NCI-H510A (cell line): ENCODE measurements around the gene RSPH10B2.
"Not testable (repeated sequence)": the region's sequence is repeated elsewhere in the genome, so short reads cannot be mapped to it uniquely, and the experiment has no call there.

Experiments used
- DNase-seq: peaks from one replicate; lab custom pipeline; 2025; lab: John Stamatoyannopoulos, UW

RSPH10B2 gene

GRCh38 chr7:6789353-6789752 is 35.5 kb downstream of the RSPH10B2 start:
- not testable (repeated sequence) for DNase-seq

- not testable (repeated sequence) for DNase-seq
Observed at GRCh38 chr7:6792113-6792872, 38.4 kb downstream of the RSPH10B2 start.

DNA sequence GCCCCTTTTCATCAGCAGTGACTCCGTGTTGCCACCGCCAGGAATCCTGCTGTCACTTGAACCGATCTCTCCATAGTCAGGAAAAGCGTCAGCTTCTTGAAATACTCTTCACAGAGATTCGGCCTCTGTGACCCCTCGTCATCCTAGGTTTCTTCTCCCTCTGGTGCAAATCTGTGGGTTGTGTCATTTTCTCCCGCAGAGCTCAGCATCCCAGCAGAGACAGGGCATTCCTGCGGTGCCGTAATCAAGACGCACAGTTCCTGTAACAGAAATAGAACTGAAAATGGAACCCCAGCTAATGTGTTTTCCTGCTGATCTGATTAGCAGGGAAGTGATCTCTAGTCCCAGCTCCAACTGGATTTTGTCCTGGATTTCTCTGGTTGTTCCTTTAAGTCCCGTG is 40.4 kb downstream of the RSPH10B2 start:
- not testable (repeated sequence) for DNase-seq

- not testable (repeated sequence) for DNase-seq
Observed at GRCh38 chr7:6797218-6797617, 43.3 kb downstream of the RSPH10B2 start.

DNA sequence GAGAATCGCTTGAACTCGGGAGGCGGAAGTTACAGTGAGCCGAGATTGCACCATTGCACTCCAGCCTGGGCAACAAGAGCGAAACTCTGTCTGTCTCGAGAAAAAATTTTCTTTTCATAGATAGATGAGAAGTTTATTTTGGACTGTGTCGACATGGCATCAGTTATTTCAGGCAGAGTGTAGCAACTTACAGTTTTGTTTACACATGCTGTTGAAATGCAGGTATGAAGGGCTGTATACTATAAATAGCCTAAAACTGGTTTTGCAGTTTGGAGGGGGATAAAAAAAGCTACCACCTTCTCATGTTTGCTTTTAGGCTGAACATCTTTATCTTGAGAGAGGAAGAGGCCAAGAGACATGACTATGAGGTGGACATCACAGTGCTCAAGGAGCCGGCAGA is 44.1 kb downstream of the RSPH10B2 start:
- not testable (repeated sequence) for DNase-seq

DNA sequence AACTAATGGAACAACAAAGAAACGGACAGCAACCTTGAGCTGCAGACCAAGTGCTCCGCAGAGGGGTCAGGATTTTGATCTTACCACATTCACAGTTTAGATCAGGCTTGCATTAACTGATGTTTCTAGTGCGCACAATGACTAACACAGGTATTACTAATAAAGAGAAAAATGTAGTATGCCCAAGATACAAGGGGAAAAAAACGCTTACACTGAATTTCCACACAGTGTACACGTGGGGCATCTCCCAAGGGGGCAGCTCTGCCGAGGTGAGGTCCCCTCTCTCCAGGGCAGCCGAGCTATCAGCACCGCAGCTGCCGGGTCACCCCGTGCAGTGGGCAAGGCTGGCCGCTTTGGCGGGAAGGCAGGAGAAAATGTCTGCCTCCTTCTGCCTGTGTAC is 46.0 kb downstream of the RSPH10B2 start:
- not testable (repeated sequence) for DNase-seq

DNA sequence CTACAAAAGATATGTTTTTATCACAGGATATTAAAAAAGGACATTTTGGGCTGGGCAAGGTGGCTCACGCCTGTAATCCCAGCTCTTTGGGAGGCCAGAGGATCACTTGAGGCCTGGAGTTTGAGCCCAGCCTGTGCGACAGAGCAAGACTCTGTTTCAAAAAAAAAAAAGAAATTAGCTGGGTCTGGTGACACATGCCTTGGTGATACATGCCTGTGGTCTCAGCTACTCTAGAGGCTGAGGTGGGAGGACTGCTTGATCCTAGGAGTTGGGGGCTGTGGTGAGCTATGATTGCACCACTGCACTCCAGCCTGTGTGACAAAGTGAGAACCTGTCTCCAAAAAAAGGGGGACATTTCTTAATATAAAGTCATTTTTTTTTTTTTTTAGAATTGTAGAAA is 46.4 kb downstream of the RSPH10B2 start:
- not testable (repeated sequence) for DNase-seq

GRCh38 chr7:6807393-6807918 is 53.6 kb downstream of the RSPH10B2 start:
- DNase-seq, result not testable (repeated sequence)

DNA sequence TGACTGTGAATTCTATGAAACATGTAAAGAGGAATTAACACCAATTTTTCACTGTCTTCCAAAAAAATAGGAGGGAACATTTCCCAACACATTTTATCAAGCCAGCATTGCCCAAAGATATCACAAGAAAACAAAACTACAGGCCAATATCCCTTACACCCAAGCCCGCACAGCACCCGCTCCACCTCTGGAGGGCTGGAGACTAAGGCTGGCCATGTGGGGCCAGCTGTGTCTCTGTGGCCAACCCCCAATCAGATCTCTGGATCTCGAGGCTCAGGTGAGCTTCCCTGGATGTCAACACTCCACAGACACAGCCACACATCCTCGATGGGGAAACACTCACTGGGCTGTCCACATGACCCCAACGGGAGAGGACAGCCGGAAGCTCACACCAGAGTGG is 54.1 kb downstream of the RSPH10B2 start:
- not testable (repeated sequence) for DNase-seq

DNA sequence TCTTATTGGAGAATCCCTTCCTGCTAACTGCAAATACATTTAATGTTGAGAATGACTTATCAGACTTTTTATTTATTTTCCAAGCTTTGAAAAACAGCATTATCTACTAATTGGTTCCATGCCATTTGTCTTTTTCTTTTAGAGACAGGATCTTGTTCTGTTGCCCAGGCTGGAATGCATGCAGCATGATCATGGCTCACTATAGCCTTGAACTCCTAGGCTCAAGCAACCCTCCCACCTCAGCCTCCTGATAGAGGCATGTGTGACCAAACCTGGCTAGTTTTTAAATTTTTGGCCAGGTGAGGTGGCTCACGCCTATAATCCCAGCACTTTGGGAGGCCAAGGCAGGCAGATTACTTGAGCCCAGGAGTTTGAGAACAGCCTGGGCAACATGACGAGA is 59.1 kb downstream of the RSPH10B2 start:
- not testable (repeated sequence) for DNase-seq

DNA sequence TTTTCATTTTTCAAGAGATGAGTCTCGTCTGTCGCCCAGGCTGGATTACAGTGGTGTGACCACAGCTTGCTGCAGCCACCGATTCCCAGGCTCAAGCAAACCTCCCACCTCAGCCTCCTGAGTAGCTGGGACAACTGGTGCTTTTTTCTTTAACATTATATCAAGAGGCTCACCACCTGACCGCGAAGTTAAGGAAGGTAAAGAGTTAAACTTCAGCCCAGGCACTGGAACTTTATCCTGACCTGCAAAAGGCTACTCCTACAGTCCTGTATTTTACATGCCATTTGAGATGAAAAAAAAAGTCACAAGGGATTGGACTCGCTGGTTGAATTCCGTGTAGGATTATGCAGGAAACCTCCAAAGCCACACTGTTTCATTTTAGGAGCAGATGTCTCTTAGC is 61.6 kb downstream of the RSPH10B2 start:
- not testable (repeated sequence) for DNase-seq

- not testable (repeated sequence) for DNase-seq
Observed at GRCh38 chr7:6821622-6822021, 67.7 kb downstream of the RSPH10B2 start.

DNA sequence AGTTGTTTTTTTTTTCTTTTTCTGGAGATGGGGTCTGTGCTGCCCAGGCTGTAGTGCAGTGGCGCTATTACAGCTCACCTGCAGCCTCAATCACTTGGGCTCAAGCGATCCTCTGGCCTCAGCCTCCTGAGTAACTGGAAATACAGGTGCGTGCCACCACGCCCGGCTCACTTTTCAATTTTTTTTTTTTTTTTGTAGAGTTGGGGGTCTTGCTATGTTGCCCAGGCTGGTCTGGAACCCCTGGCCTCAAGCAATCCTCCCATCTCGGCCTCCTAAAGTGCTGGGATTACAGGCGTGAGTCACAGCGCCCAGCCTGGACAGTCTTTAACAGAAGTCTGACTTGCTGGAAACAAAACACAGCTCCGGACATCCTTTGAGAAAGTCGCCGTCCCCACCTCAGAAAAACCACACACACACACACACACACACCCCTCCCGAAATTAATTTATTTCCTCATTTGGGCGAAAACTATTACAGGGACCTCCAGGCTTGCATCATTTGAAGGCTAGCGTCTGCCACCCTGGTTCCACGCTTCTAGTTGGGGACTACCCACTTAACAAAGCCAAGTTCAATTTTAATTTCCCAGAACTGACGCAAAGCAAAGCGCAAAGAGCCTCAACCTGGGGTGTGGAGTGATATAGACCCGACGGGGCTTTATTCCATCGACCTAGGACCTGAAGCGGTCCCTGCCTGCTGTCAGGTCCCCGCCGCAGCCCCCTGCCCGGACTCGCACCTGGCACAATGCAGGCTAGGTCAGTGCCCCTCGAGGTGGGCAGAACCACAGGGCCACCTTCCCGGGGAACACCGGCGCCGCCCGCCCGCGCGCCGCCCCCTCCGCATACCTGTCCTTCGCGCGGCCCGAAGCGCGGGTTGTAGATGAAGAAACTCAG is 71.6 kb downstream of the RSPH10B2 start:
- DNase-seq, result not testable (repeated sequence)

DNA sequence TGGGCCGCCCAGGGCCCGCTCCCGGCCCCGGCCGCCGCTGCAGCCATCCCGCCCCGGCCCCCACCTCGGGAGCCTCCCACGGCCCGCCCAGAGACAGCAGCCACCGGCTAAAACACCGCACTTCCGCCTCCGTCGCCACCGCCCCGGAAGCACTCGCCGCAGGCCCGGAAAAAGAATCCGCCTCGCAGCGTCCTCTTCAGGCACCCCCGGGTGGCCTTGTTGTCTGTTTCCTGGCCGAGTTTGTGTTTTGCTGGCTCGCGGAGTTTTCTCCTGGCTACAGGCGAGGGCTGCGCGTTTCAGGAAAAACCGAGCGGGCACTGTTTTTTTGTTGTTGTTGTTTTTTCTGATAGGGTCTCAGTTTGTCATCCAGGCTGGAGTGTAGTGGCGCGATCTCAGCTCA is 72.2 kb downstream of the RSPH10B2 start, which contains the start of gene CCZ1B:
Gene CCZ1B (minus strand): TSS at position 125 of the 400 bp plus-strand sequence. CDS start 78 bp downstream, at position 47.
- DNase-seq, result peak; percentile 64

GRCh38 chr7:6827180-6827579 is 73.3 kb downstream of the RSPH10B2 start:
- peak; percentile 56 for DNase-seq

GRCh38 chr7:6829616-6830015 is 75.7 kb downstream of the RSPH10B2 start:
- not testable (repeated sequence) for DNase-seq

- not testable (repeated sequence) for DNase-seq
Observed at GRCh38 chr7:6830026-6830425, 76.1 kb downstream of the RSPH10B2 start.

- DNase-seq, result no peak
Observed at GRCh38 chr7:6831018-6831725, 77.3 kb downstream of the RSPH10B2 start.

GRCh38 chr7:6833636-6834035 is 79.7 kb downstream of the RSPH10B2 start:
- no peak for DNase-seq

GRCh38 chr7:6835521-6835920 is 81.6 kb downstream of the RSPH10B2 start:
- not testable (repeated sequence) for DNase-seq

DNA sequence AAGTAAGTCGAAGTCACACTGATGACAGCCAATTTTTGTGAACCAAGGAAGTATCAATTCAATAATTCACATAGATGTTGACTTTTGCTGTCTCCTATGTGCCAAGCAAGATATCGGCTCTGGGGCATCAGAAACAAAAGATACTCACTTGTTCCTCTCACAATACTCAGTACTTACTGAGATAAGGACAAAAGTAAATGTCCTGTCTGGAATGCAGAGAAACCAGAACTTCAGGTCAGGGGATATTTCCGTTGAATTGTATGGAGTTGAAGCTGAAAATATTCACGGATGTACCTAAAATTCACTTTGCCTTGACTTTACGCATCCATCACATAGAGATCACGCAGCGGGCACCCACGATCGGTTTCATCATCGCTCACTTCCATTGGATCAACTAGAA is 83.2 kb downstream of the RSPH10B2 start:
- DNase-seq, result not testable (repeated sequence)
